GM12801 (cell line): ENCODE data around the gene GANC.

ENCODE experiments used
- CTCF ChIP-seq: IDR thresholded peaks from one replicate; pipeline ENCODE4 v1.5.1; 2011; ENCODE audit warnings: control low read depth; ENCODE audit not compliant: insufficient read length; ENCODE audit errors: extremely low read depth

The GANC gene

GRCh38 chr15:42360535-42361112, 87.6 kb downstream of the GANC start:
- no peak for TF ChIP-seq CTCF

- no peak for TF ChIP-seq CTCF
Measured at GRCh38 chr15:42363487-42363886, 90.5 kb downstream of the GANC start.

- TF ChIP-seq CTCF = no peak
Measured at GRCh38 chr15:42363942-42364341, 90.9 kb downstream of the GANC start.

- no peak for TF ChIP-seq CTCF
Measured at GRCh38 chr15:42364529-42364928, 91.5 kb downstream of the GANC start.

- TF ChIP-seq CTCF = no peak
Measured at GRCh38 chr15:42365921-42366550, 93.0 kb downstream of the GANC start.

- TF ChIP-seq CTCF = no peak
Measured at GRCh38 chr15:42367041-42367440, 94.0 kb downstream of the GANC start.

GRCh38 chr15:42368096-42368495, 95.1 kb downstream of the GANC start:
- TF ChIP-seq CTCF = no peak

- TF ChIP-seq CTCF = no peak
Measured at GRCh38 chr15:42371096-42371495, 98.1 kb downstream of the GANC start.
